ENCODE results near the gene SYNE3.

The SYNE3 gene

GRCh38 chr14:95487669-95488084 is 28.8 kb downstream of the SYNE3 start:
- no peak for DNase-seq

- no peak for DNase-seq
Observed at GRCh38 chr14:95486875-95487668, 29.4 kb downstream of the SYNE3 start.

GRCh38 chr14:95485222-95485819 is 31.1 kb downstream of the SYNE3 start:
- no peak for DNase-seq

GRCh38 chr14:95484296-95484695 is 32.2 kb downstream of the SYNE3 start:
- no peak for DNase-seq

GRCh38 chr14:95483309-95484165 is 32.9 kb downstream of the SYNE3 start:
- no peak for DNase-seq

GRCh38 chr14:95482627-95483308 is 33.7 kb downstream of the SYNE3 start:
- DNase-seq, result no peak

- DNase-seq, result no peak
Observed at GRCh38 chr14:95481391-95482022, 34.9 kb downstream of the SYNE3 start.

- no peak for DNase-seq
Observed at GRCh38 chr14:95480887-95481226, 35.6 kb downstream of the SYNE3 start.

GRCh38 chr14:95480109-95480886 is 36.2 kb downstream of the SYNE3 start:
- DNase-seq, result peak; percentile 57

GRCh38 chr14:95479494-95479893 is 37.0 kb downstream of the SYNE3 start:
- DNase-seq, result no peak

- DNase-seq, result no peak
Observed at GRCh38 chr14:95478818-95479217, 37.6 kb downstream of the SYNE3 start.

- DNase-seq, result no peak
Observed at GRCh38 chr14:95478309-95478708, 38.1 kb downstream of the SYNE3 start.

GRCh38 chr14:95477411-95478269 is 38.8 kb downstream of the SYNE3 start:
- DNase-seq, result no peak

GRCh38 chr14:95476747-95477146 is 39.7 kb downstream of the SYNE3 start:
- DNase-seq, result no peak

- no peak for DNase-seq
Observed at GRCh38 chr14:95475540-95476240, 40.8 kb downstream of the SYNE3 start.

- no peak for DNase-seq
Observed at GRCh38 chr14:95474941-95475340, 41.5 kb downstream of the SYNE3 start.

- no peak for DNase-seq
Observed at GRCh38 chr14:95474486-95474885, 42.0 kb downstream of the SYNE3 start.

GRCh38 chr14:95472819-95473251 is 43.6 kb downstream of the SYNE3 start:
- no peak for DNase-seq

GRCh38 chr14:95471476-95471875 is 45.0 kb downstream of the SYNE3 start:
- no peak for DNase-seq

- no peak for DNase-seq
Observed at GRCh38 chr14:95471016-95471415, 45.4 kb downstream of the SYNE3 start.

Measured in stimulated activated naive CD4-positive, alpha-beta T cell treated with Interleukin-2 at 50 U/mL for 16 hours (primary cell).